Panc1 (cell line): Measurements from ENCODE around the gene CCDC187. TPM values are rescaled to one million over a fixed set of nuclear protein-coding genes. Genes with fewer than 3 reads are reported as not detected.

Source experiments
- ATAC-seq: fragments of 200-7000 bp; cut with Tn5 transposase; 2 replicates; pipeline ENCODE4 v1.9.1; 2020; ENCODE audit warnings: mild to moderate bottlenecking, moderate library complexity
- BruUV-seq: library from RNA; stranded (reverse); fragments of 400-500 nt; replicated peaks from 2 replicates; lab custom pipeline; 2021; lab: Mats Ljungman, UMichigan
- CTCF ChIA-PET: fragments of 300-600 bp; sonication (Branson Sonifier 250); formaldehyde crosslinking; loops from one replicate; lab custom pipeline; 2022; ENCODE audit warnings: antibody characterized with exemption; lab: Charles Lee
- POLR2A ChIA-PET: fragments of 300-600 bp; sonication (Branson Sonifier 250); formaldehyde crosslinking; loops from one replicate; lab custom pipeline; 2022; ENCODE audit warnings: antibody characterized with exemption; lab: Charles Lee
- DNase-seq: peaks from one replicate; pipeline ENCODE4 v3.0.0-alpha.2; 2010; ENCODE audit warnings: low read depth, low spot score
- H3K27ac ChIP-seq: 2 replicates; pipeline ENCODE4 v1.5.1; 2011; ENCODE audit warnings: mild to moderate bottlenecking, low read length, inconsistent platforms
- H3K27me3 ChIP-seq: fragments of 200-500 bp; sonication (Bioruptor generic); 2 replicates; pipeline ENCODE4 v1.6.0; 2014; ENCODE audit warnings: low read length, inconsistent platforms; ENCODE audit not compliant: control insufficient read depth, insufficient read depth
- H3K36me3 ChIP-seq: fragments of 200-500 bp; sonication (Bioruptor generic); 2 replicates; pipeline ENCODE4 v1.5.1; 2014; ENCODE audit warnings: inconsistent platforms, mild to moderate bottlenecking, low read length, moderate library complexity; ENCODE audit not compliant: control insufficient read depth, insufficient read depth
- H3K4me1 ChIP-seq: 2 replicates; pipeline ENCODE4 v1.5.1; 2011; ENCODE audit warnings: inconsistent platforms, mild to moderate bottlenecking, low read length, moderate library complexity; ENCODE audit not compliant: control insufficient read depth, insufficient read depth
- H3K4me3 ChIP-seq, 2 experiments: 2 replicates each; pipeline ENCODE4 v1.5.1; 2011 to 2012; ENCODE audit warnings: low read depth in 2 of 2, low read length in 2 of 2, mild to moderate bottlenecking in 2 of 2, inconsistent platforms in 1 of 2, moderate library complexity in 1 of 2
- H3K9me3 ChIP-seq: fragments of 200-500 bp; sonication (Bioruptor generic); 2 replicates; pipeline ENCODE4 v1.5.1; 2014; ENCODE audit warnings: low read depth, mild to moderate bottlenecking, inconsistent platforms, low read length, moderate library complexity; ENCODE audit not compliant: control insufficient read depth, insufficient read depth
- CTCF ChIP-seq: fragments of 450-650 bp; IDR thresholded peaks from 2 replicates; pipeline ENCODE4 v1.5.1; 2017; ENCODE audit warnings: mild to moderate bottlenecking
- POLR2AphosphoS5 ChIP-seq: IDR thresholded peaks from 2 replicates; pipeline ENCODE4 v1.6.1; 2012; ENCODE audit warnings: mild to moderate bottlenecking, low read depth, low read length, moderate library complexity
- REST ChIP-seq, 2 experiments: IDR thresholded peaks; 2 replicates each; pipeline ENCODE4 v1.6.1; 2011 to 2012; ENCODE audit warnings: low read depth in 2 of 2, control low read depth in 1 of 2, low read length in 1 of 2, mild to moderate bottlenecking in 1 of 2, moderate library complexity in 1 of 2; ENCODE audit not compliant: insufficient read depth in 1 of 2
- SIN3A ChIP-seq: IDR thresholded peaks from 2 replicates; pipeline ENCODE4 v1.6.1; 2012; ENCODE audit warnings: low read depth, mild to moderate bottlenecking, low read length, moderate library complexity, borderline replicate concordance; ENCODE audit not compliant: insufficient read depth
- TCF7L2 ChIP-seq: IDR thresholded peaks from 2 replicates; pipeline ENCODE4 v1.6.1; 2011; ENCODE audit warnings: mild to moderate bottlenecking, low read depth, low read length, inconsistent platforms
- in situ Hi-C: cut with HindIII; loops from 2 replicates; pipeline ENCODE4 v1.10.0; 2016; ENCODE audit warnings: low sequenced_read_pairs, low pct_unique_long_range_greater_than_20kb
- intact Hi-C: fragments of 100-400 bp; cut with micrococcal nuclease; formaldehyde crosslinking; loops from one replicate; pipeline ENCODE4 v1.10.0; 2022; ENCODE audit not compliant: unreplicated experiment
- total RNA-seq: library from RNA; stranded (reverse); gene quantifications from one replicate; pipeline ENCODE4 v1.2.1, GENCODE V29; 2021; ENCODE audit not compliant: unreplicated experiment

The CCDC187 gene
- total RNA-seq, 1 experiment from 2014 or later: not detected

GRCh38 chr9:136285501-136286358, 18.2 kb downstream of the CCDC187 start:
- no peak for ATAC-seq
- H3K9me3 ChIP-seq: no peaks in the 10 kb centered on the region
- no peaks in the 10 kb centered on the region for H3K27me3 ChIP-seq
- H3K4me1 ChIP-seq: peaks cover 4% of the 10 kb centered on the region; the same call in 1 of the 2 replicates
- no peak overlapping the region for H3K4me3 ChIP-seq
- ChIA-PET POLR2A (no interaction called here), CTCF (no interaction called here)
- TF ChIP-seq TCF7L2: no peak
- no peak for DNase-seq
- H3K36me3 ChIP-seq: no peaks in the 10 kb centered on the region
- BruUV-seq: no TSS peak
- intact Hi-C loops (no loop called here), in situ Hi-C loops (no loop called here)
- no peak overlapping the region for H3K27ac ChIP-seq

GRCh38 chr9:136284951-136285350, 18.9 kb downstream of the CCDC187 start:
- POLR2A ChIA-PET: no interaction called here
- CTCF ChIA-PET: no interaction called here
- no peaks in the 10 kb centered on the region for H3K27me3 ChIP-seq
- ATAC-seq (no peak), DNase-seq (no peak)
- TF ChIP-seq POLR2AphosphoS5: no peak
- no peak for TF ChIP-seq REST (IDR thresholded peaks at IDR 0.05; ENCODE audit: insufficient read depth in 1 of 2, low read depth in 2 of 2, low read length in 1 of 2)
- no peak for TF ChIP-seq CTCF
- no peak overlapping the region for H3K4me3 ChIP-seq
- intact Hi-C loops (no loop called here), in situ Hi-C loops (no loop called here)
- peaks cover 4% of the 10 kb centered on the region; the same call in 1 of the 2 replicates for H3K4me1 ChIP-seq
- no TSS peak for BruUV-seq
- no peaks in the 10 kb centered on the region for H3K9me3 ChIP-seq
- H3K36me3 ChIP-seq: no peaks in the 10 kb centered on the region
- H3K27ac ChIP-seq: no peak overlapping the region

- peaks cover 4% of the 10 kb centered on the region; the same call in 1 of the 2 replicates for H3K4me1 ChIP-seq
- ATAC-seq: peak; percentile 12; the same call in 1 of the 2 replicates
- DNase-seq: no peak
- ChIA-PET CTCF (interaction anchor here (0.6 kb wide), 1 partner anchor 195 kb away, joined by 3 read pairs; no protein-coding TSS in a partner anchor), POLR2A (no interaction called here)
- H3K27ac ChIP-seq: no peak overlapping the region
- in situ Hi-C loops: no loop called here
- no peaks in the 10 kb centered on the region for H3K36me3 ChIP-seq
- no peaks in the 10 kb centered on the region for H3K9me3 ChIP-seq
- H3K27me3 ChIP-seq: no peaks in the 10 kb centered on the region
- intact Hi-C loops: no loop called here
- no peak overlapping the region for H3K4me3 ChIP-seq
- TF ChIP-seq POLR2AphosphoS5 (no peak), SIN3A (no peak), CTCF (no peak), REST (IDR thresholded peaks at IDR 0.05; ENCODE audit: insufficient read depth in 1 of 2, low read depth in 2 of 2, low read length in 1 of 2) (no peak), TCF7L2 (no peak)
- no TSS peak for BruUV-seq
These were observed 19.6 kb downstream of the CCDC187 start for GRCh38 chr9:136284311-136284710.
